ENCODE results near the gene CPT2. TPM values are rescaled to one million over a fixed set of nuclear protein-coding genes. Genes with fewer than 3 reads are reported as not detected.

CPT2 gene
- total RNA-seq, 1 donor from 2014 or later, result 19.0 TPM

- Mint-ChIP-seq H3K9me3 (no peaks in the 10 kb centered on the region), H3K4me1 (peaks cover 22% of the 10 kb centered on the region), H3K27me3 (ENCODE audit: insufficient read depth, low read depth) (peaks cover 2% of the 10 kb centered on the region), H3K27ac (peak within 1 kb of the TSS; percentile 94), H3K36me3 (peaks cover 9% of the 10 kb centered on the region), H3K4me3 (peak within 1 kb of the TSS; percentile 90)
- Histone ChIP-seq H3K9me3 (ENCODE audit: low read depth) (no peaks in the 10 kb centered on the region), H3K9ac (peak within 1 kb of the TSS; percentile 89), H3K27me3 (peaks cover 3% of the 10 kb centered on the region), H3K79me2 (ENCODE audit: low read depth) (peaks cover 34% of the 10 kb centered on the region), H3F3A (ENCODE audit: low read depth) (peaks cover 5% of the 10 kb centered on the region), H3K4me3 (peak within 1 kb of the TSS; percentile 83), H2AFZ (replicated peaks) (peak within 1 kb of the TSS; percentile 82), H3K36me3 (no peaks in the 10 kb centered on the region), H4K20me1 (ENCODE audit: low read depth) (no peaks in the 10 kb centered on the region), H3K4me1 (peaks cover 9% of the 10 kb centered on the region), H3K27ac (no peak within 1 kb of the TSS), H3K4me2 (peak within 1 kb of the TSS; percentile 87)
- TF ChIP-seq CTCF (IDR thresholded peaks at IDR 0.05) (no peak), EZH2phosphoT487 (IDR thresholded peaks at IDR 0.05) (no peak), EZH2 (IDR thresholded peaks at IDR 0.05) (no peak)
- peak; percentile 97 for DNase-seq (ENCODE audit: low spot score)
Observed at GRCh38 chr1:53238197-53239155, 41.9 kb downstream of the CPT2 start, which contains the start of gene MAGOH. TSS of gene MAGOH (minus strand) at chr1:53238518. CDS start at chr1:53238448, 70 bp downstream.

- Mint-ChIP-seq H3K36me3 (peaks cover 5% of the 10 kb centered on the region), H3K4me1 (peaks cover 16% of the 10 kb centered on the region), H3K27ac (no peak overlapping the region), H3K4me3 (no peak overlapping the region), H3K27me3 (ENCODE audit: insufficient read depth, low read depth) (peaks cover 2% of the 10 kb centered on the region), H3K9me3 (no peaks in the 10 kb centered on the region)
- H3F3A ChIP-seq (ENCODE audit: low read depth), result peaks cover 14% of the 10 kb centered on the region
- H4K20me1 ChIP-seq (ENCODE audit: low read depth), result no peaks in the 10 kb centered on the region
- H3K79me2 ChIP-seq (ENCODE audit: low read depth), result peaks cover 15% of the 10 kb centered on the region
- DNase-seq (ENCODE audit: low spot score), result no peak
- H3K27me3 ChIP-seq, result peaks cover 3% of the 10 kb centered on the region
- H3K9me3 ChIP-seq (ENCODE audit: low read depth), result no peaks in the 10 kb centered on the region
- H2AFZ ChIP-seq (replicated peaks), result no peak overlapping the region
- H3K4me1 ChIP-seq, result peaks cover 9% of the 10 kb centered on the region
- no peak overlapping the region for H3K4me3 ChIP-seq
- H3K36me3 ChIP-seq, result no peaks in the 10 kb centered on the region
- no peak overlapping the region for H3K27ac ChIP-seq
- TF ChIP-seq EZH2 (IDR thresholded peaks at IDR 0.05), result no peak
- TF ChIP-seq EZH2phosphoT487 (IDR thresholded peaks at IDR 0.05), result no peak
- TF ChIP-seq CTCF (IDR thresholded peaks at IDR 0.05), result no peak
- no peak overlapping the region for H3K4me2 ChIP-seq
- no peak overlapping the region for H3K9ac ChIP-seq
Observed at GRCh38 chr1:53241828-53242227, 45.2 kb downstream of the CPT2 start.

- H3K36me3 Mint-ChIP-seq, result peaks cover 5% of the 10 kb centered on the region
- H3K4me3 Mint-ChIP-seq, result no peak overlapping the region
- H3K27ac Mint-ChIP-seq, result no peak overlapping the region
- peaks cover 14% of the 10 kb centered on the region for H3F3A ChIP-seq (ENCODE audit: low read depth)
- no peak overlapping the region for H2AFZ ChIP-seq (replicated peaks)
- peaks cover 2% of the 10 kb centered on the region for H3K27me3 Mint-ChIP-seq (ENCODE audit: insufficient read depth, low read depth)
- H4K20me1 ChIP-seq (ENCODE audit: low read depth), result no peaks in the 10 kb centered on the region
- no peak overlapping the region for H3K4me2 ChIP-seq
- DNase-seq (ENCODE audit: low spot score), result no peak
- no peaks in the 10 kb centered on the region for H3K36me3 ChIP-seq
- H3K9me3 ChIP-seq (ENCODE audit: low read depth), result no peaks in the 10 kb centered on the region
- H3K4me1 ChIP-seq, result peaks cover 5% of the 10 kb centered on the region
- no peak overlapping the region for H3K27ac ChIP-seq
- no peak overlapping the region for H3K4me3 ChIP-seq
- peaks cover 9% of the 10 kb centered on the region for H3K79me2 ChIP-seq (ENCODE audit: low read depth)
- peaks cover 13% of the 10 kb centered on the region for H3K4me1 Mint-ChIP-seq
- no peaks in the 10 kb centered on the region for H3K9me3 Mint-ChIP-seq
- H3K9ac ChIP-seq, result no peak overlapping the region
- TF ChIP-seq EZH2 (IDR thresholded peaks at IDR 0.05), result no peak
- no peak for TF ChIP-seq EZH2phosphoT487 (IDR thresholded peaks at IDR 0.05)
- no peak for TF ChIP-seq CTCF (IDR thresholded peaks at IDR 0.05)
- H3K27me3 ChIP-seq, result peaks cover 3% of the 10 kb centered on the region
Observed at GRCh38 chr1:53242381-53242780, 45.8 kb downstream of the CPT2 start.
